HEK293 (cell line): ENCODE data around the gene BCR.

Experiments
- CTCF ChIA-PET: fragments of 350-600 bp; formaldehyde crosslinking; extraction: SDS; loops from one replicate; lab custom pipeline; 2021; ENCODE audit warnings: antibody characterized with exemption; lab: Yijun Ruan, JAX
- POLR2A ChIA-PET: fragments of 300-600 bp; formaldehyde crosslinking; extraction: SDS; loops from one replicate; lab custom pipeline; 2020; ENCODE audit warnings: antibody characterized with exemption, inconsistent platforms; lab: Yijun Ruan, JAX
- H3K27ac ChIP-seq: fragments of 200-500 bp; sonication (Bioruptor generic); 2 replicates; pipeline ENCODE4 v1.5.1; 2014; ENCODE audit warnings: low read depth, low read length, control low read depth, inconsistent platforms; ENCODE audit errors: extremely low read depth
- H3K36me3 ChIP-seq, 2 experiments: fragments of 200-500 bp in 1 of 2; sonication (Bioruptor generic) in 1 of 2; 1 replicate in 1 of 2; 2 replicates in 1 of 2; pipeline ENCODE4 v1.5.1; 2014 to 2017; ENCODE audit warnings: inconsistent platforms in 2 of 2, low read length in 2 of 2; ENCODE audit not compliant: control insufficient read depth in 2 of 2, insufficient read depth in 1 of 2
- H3K4me1 ChIP-seq: fragments of 200-500 bp; sonication (Bioruptor generic); 2 replicates; pipeline ENCODE4 v1.5.1; 2014; ENCODE audit warnings: mild to moderate bottlenecking, low read length, inconsistent platforms; ENCODE audit not compliant: control insufficient read depth, insufficient read depth
- H3K4me3 ChIP-seq: 2 replicates; pipeline ENCODE4 v1.5.1; 2011; ENCODE audit warnings: low read depth, mild to moderate bottlenecking, control low read depth, low read length, moderate library complexity
- H3K9me3 ChIP-seq: fragments of 200-500 bp; sonication (Bioruptor generic); 2 replicates; pipeline ENCODE4 v1.5.1; 2014; ENCODE audit warnings: low read depth, low read length, inconsistent platforms; ENCODE audit not compliant: control insufficient read depth, insufficient read depth
- PRDM10 ChIP-seq: fragments of 450-650 bp; formaldehyde crosslinking; IDR thresholded peaks from 2 replicates; pipeline ENCODE4 v1.5.1; 2016; ENCODE audit warnings: missing biosample characterization, missing genetic modification characterization
- RBAK ChIP-seq: fragments of 450-650 bp; formaldehyde crosslinking; IDR thresholded peaks from 2 replicates; pipeline ENCODE4 v1.5.1; 2016; ENCODE audit warnings: missing biosample characterization, missing genetic modification characterization
- YY1 ChIP-seq: fragments of 450-650 bp; formaldehyde crosslinking; IDR thresholded peaks from 2 replicates; pipeline ENCODE4 v1.5.1; 2018; ENCODE audit warnings: missing biosample characterization, missing genetic modification characterization
- ZBTB8A ChIP-seq: fragments of 450-650 bp; formaldehyde crosslinking; IDR thresholded peaks from 2 replicates; pipeline ENCODE4 v1.5.1; 2016; ENCODE audit warnings: missing biosample characterization, missing genetic modification characterization
- ZEB2 ChIP-seq: fragments of 450-650 bp; formaldehyde crosslinking; IDR thresholded peaks from 2 replicates; pipeline ENCODE4 v1.5.1; 2016; ENCODE audit warnings: missing biosample characterization, missing genetic modification characterization
- ZNF146 ChIP-seq: fragments of 450-650 bp; formaldehyde crosslinking; IDR thresholded peaks from 2 replicates; pipeline ENCODE4 v1.5.1; 2016; ENCODE audit warnings: missing biosample characterization, missing genetic modification characterization
- ZNF157 ChIP-seq: fragments of 450-650 bp; formaldehyde crosslinking; IDR thresholded peaks from 2 replicates; pipeline ENCODE4 v1.5.1; 2016; ENCODE audit warnings: missing biosample characterization, missing genetic modification characterization
- ZNF248 ChIP-seq: fragments of 450-650 bp; formaldehyde crosslinking; IDR thresholded peaks from 2 replicates; pipeline ENCODE4 v1.5.1; 2017; ENCODE audit warnings: missing biosample characterization, missing genetic modification characterization
- ZNF266 ChIP-seq: fragments of 450-650 bp; formaldehyde crosslinking; IDR thresholded peaks from 2 replicates; pipeline ENCODE4 v1.5.1; 2016; ENCODE audit warnings: missing biosample characterization, missing genetic modification characterization, low read depth
- ZNF623 ChIP-seq: fragments of 450-650 bp; formaldehyde crosslinking; IDR thresholded peaks from 2 replicates; pipeline ENCODE4 v1.5.1; 2016; ENCODE audit warnings: missing biosample characterization, missing genetic modification characterization
- ZNF776 ChIP-seq: fragments of 450-650 bp; formaldehyde crosslinking; IDR thresholded peaks from 2 replicates; pipeline ENCODE4 v1.5.0; 2017; ENCODE audit warnings: missing biosample characterization, missing genetic modification characterization, borderline replicate concordance
- TF ChIP-seq, protein P1 (sequence below): fragments of 450-650 bp; formaldehyde crosslinking; IDR thresholded peaks from 2 replicates; pipeline ENCODE4 v1.5.1; 2017; ENCODE audit warnings: missing biosample characterization, missing genetic modification characterization

Gene BCR

GRCh38 chr22:23238707-23239106 lies 58.4 kb downstream of the BCR start:
- POLR2A ChIA-PET, result no interaction called here

GRCh38 chr22:23239429-23239828 lies 59.1 kb downstream of the BCR start:
- Histone ChIP-seq H3K36me3 (peaks cover 0 to 7% of the 10 kb centered on the region in 2 experiments; a peak in 1 of 3 replicates), H3K4me1 (no peaks in the 10 kb centered on the region), H3K9me3 (no peaks in the 10 kb centered on the region), H3K4me3 (no peak overlapping the region), H3K27ac (no peak overlapping the region)
- ChIA-PET CTCF (interaction anchor here (0.6 to 1.0 kb wide), 2 partner anchors 15 to 61 kb away, joined by 3 read pairs; no protein-coding TSS in a partner anchor), POLR2A (no interaction called here)
- peak; percentile 96 for TF ChIP-seq RBAK (tag by site-specific recombination)
- no peak for TF ChIP-seq YY1 (tag by site-specific recombination)

More at GRCh38 chr22:23238707-23239106, 58.4 kb downstream of the BCR start:
- CTCF ChIA-PET, result interaction anchor here (0.6 to 1.4 kb wide), 4 partner anchors 10 to 60 kb away, joined by 3 to 4 read pairs (median 3); no protein-coding TSS in a partner anchor
- TF ChIP-seq ZNF776 (tag by site-specific recombination) (no peak), ZNF157 (no peak), ZEB2 (tag by site-specific recombination) (no peak), ZBTB8A (tag by site-specific recombination) (no peak), ZNF623 (tag by site-specific recombination) (no peak), ZNF266 (no peak)
- TF ChIP-seq, protein P1, sequence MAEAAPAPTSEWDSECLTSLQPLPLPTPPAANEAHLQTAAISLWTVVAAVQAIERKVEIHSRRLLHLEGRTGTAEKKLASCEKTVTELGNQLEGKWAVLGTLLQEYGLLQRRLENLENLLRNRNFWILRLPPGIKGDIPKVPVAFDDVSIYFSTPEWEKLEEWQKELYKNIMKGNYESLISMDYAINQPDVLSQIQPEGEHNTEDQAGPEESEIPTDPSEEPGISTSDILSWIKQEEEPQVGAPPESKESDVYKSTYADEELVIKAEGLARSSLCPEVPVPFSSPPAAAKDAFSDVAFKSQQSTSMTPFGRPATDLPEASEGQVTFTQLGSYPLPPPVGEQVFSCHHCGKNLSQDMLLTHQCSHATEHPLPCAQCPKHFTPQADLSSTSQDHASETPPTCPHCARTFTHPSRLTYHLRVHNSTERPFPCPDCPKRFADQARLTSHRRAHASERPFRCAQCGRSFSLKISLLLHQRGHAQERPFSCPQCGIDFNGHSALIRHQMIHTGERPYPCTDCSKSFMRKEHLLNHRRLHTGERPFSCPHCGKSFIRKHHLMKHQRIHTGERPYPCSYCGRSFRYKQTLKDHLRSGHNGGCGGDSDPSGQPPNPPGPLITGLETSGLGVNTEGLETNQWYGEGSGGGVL, result no peak
- TF ChIP-seq, all 188 proteins: peak for 0
- Histone ChIP-seq H3K4me3 (no peak overlapping the region), H3K9me3 (no peaks in the 10 kb centered on the region), H3K4me1 (no peaks in the 10 kb centered on the region), H3K36me3 (peaks cover 0 to 7% of the 10 kb centered on the region in 2 experiments; a peak in 1 of 3 replicates), H3K27ac (no peak overlapping the region)

DNA sequence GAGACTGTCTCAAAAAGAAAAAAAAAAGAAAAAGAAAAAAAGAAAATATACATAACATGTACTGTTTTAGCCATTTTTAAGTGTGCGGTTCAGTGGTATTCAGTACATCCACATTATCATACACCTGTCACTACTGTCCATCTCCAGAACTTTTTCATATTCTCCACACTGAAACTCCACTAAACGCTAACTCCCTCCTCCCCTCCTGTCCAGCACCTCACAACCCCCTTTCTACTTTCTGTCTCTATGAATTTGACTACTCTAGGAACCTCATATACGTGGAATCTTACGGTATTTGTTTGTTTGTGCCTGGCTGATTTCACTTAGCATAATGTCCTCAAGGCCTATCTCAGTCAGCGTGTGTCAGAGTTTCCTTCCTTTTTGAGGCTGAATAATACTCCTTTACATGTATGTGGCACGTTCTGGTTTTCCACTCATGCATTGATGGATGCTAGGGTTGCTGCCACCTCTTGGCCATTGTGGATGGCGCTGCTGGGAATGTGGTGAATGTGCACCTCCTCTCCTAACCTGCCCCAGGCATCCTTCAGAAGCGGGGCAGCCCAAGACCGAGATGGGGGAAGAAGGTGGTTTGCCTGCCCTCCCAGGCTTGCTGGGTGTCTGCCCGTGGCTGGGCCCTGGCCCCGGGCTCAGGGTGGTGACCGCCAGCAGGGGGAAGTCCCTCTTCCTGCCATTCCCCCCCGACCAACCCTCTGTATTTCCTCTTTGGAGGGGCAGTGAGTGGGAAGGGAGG lies 60.5 kb downstream of the BCR start:
- CTCF ChIA-PET, result interaction anchor here (1.2 kb wide), 1 partner anchor 76 kb away, joined by 4 read pairs; no protein-coding TSS in a partner anchor
- no peaks in the 10 kb centered on the region for H3K9me3 ChIP-seq
- no peaks in the 10 kb centered on the region for H3K4me1 ChIP-seq
- H3K4me3 ChIP-seq, result no peak overlapping the region
- H3K36me3 ChIP-seq, result peaks cover 0 to 7% of the 10 kb centered on the region in 2 experiments; a peak in 1 of 3 replicates
- no peak for TF ChIP-seq ZBTB8A (tag by site-specific recombination)
- TF ChIP-seq ZNF248, result no peak
- peak; percentile 85 for TF ChIP-seq ZNF146 (tag by site-specific recombination)
- TF ChIP-seq PRDM10 (tag by site-specific recombination), result peak; percentile 29; the same call in 1 of the 2 replicates
- no peak overlapping the region for H3K27ac ChIP-seq
- POLR2A ChIA-PET, result no interaction called here
